DND-41 (cell line): ENCODE data around the gene PRSS12.

Experiments used
- ATAC-seq: fragments of 200-7000 bp; cut with Tn5 transposase; 3 replicates; pipeline ENCODE4 v1.9.1; 2021; ENCODE audit warnings: low read depth; ENCODE audit not compliant: insufficient read depth
- DNase-seq: peaks from one replicate; pipeline ENCODE4 v3.0.0-alpha.2; 2020
- H2AFZ ChIP-seq: 2 replicates; pipeline ENCODE4 v1.6.0; 2012; ENCODE audit warnings: low read depth, low read length
- H3K27ac ChIP-seq: 2 replicates; pipeline ENCODE4 v1.5.1; 2012; ENCODE audit warnings: low read length, inconsistent platforms
- H3K27me3 ChIP-seq: fragments of 200-600 bp; sonication (generic); 2 replicates; pipeline ENCODE4 v1.6.0; 2012; ENCODE audit warnings: low read length, mild to moderate bottlenecking, inconsistent platforms; ENCODE audit not compliant: insufficient read depth, poor library complexity
- H3K36me3 ChIP-seq: 2 replicates; pipeline ENCODE4 v1.5.1; 2012; ENCODE audit warnings: low read length, inconsistent platforms; ENCODE audit not compliant: insufficient read depth
- H3K4me1 ChIP-seq: 2 replicates; pipeline ENCODE4 v1.5.1; 2012; ENCODE audit warnings: mild to moderate bottlenecking, low read length; ENCODE audit not compliant: insufficient read depth
- H3K4me2 ChIP-seq: 2 replicates; pipeline ENCODE4 v1.6.0; 2012; ENCODE audit warnings: mild to moderate bottlenecking, moderate library complexity, low read length, inconsistent platforms; ENCODE audit not compliant: insufficient read depth
- H3K4me3 ChIP-seq, 2 experiments: fragments of 200-600 bp in 1 of 2; shearing (Covaris generic) in 1 of 2; 2 replicates each; pipeline ENCODE4 v1.5.1; 2012 to 2016; ENCODE audit warnings: inconsistent platforms in 2 of 2, low read length in 2 of 2, mild to moderate bottlenecking in 2 of 2, low read depth in 1 of 2, moderate library complexity in 1 of 2
- H3K79me2 ChIP-seq: 2 replicates; pipeline ENCODE4 v1.6.0; 2012; ENCODE audit warnings: low read length, inconsistent platforms; ENCODE audit not compliant: insufficient read depth
- H3K9ac ChIP-seq: 2 replicates; pipeline ENCODE4 v1.6.0; 2012; ENCODE audit warnings: low read depth, mild to moderate bottlenecking, inconsistent platforms, low read length, moderate library complexity
- H3K9me3 ChIP-seq: 2 replicates; pipeline ENCODE4 v1.5.1; 2012; ENCODE audit warnings: low read length, moderate library complexity, mild to moderate bottlenecking, inconsistent platforms; ENCODE audit not compliant: insufficient read depth, severe bottlenecking
- H4K20me1 ChIP-seq: 2 replicates; pipeline ENCODE4 v1.6.0; 2012; ENCODE audit warnings: low read length; ENCODE audit not compliant: insufficient read depth
- EZH2 ChIP-seq: IDR thresholded peaks from 3 replicates; pipeline ENCODE4 v1.6.1; 2012; ENCODE audit warnings: borderline replicate concordance, low read depth, mild to moderate bottlenecking, moderate library complexity, low read length, inconsistent platforms; ENCODE audit not compliant: severe bottlenecking
- TF ChIP-seq, protein P1 (sequence below): IDR thresholded peaks from 2 replicates; pipeline ENCODE4 v1.5.1; 2012; ENCODE audit warnings: borderline replicate concordance, low read length, moderate library complexity, mild to moderate bottlenecking; ENCODE audit not compliant: poor library complexity, severe bottlenecking; ENCODE audit errors: extremely low read depth

Gene PRSS12

DNA sequence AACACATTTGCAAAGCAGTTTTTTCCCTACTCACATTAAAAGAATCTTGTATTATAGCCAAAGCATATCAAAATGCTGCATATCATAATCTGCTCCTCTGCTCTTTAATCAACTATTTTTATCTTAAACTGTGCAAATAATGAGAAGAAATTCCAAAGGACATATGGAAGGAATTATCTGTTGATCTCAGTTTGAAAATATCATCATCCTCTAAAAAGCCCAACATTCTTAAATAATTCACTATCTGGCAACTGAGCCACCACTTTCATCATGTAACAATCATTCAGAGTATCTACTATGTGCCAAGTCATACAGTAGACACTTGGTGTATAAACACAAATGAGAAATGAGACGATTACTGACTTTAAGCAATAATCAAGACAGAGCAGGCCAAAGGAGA lies 63.0 kb downstream of the PRSS12 start:
- DNase-seq (no peak), ATAC-seq (no peak)
- Histone ChIP-seq H3K27me3 (no peaks in the 10 kb centered on the region), H3K4me1 (no peaks in the 10 kb centered on the region), H3K4me3 (no peak overlapping the region), H2AFZ (no peak overlapping the region), H3K4me2 (no peak overlapping the region), H3K36me3 (no peaks in the 10 kb centered on the region), H3K79me2 (no peaks in the 10 kb centered on the region), H4K20me1 (no peaks in the 10 kb centered on the region), H3K27ac (no peak overlapping the region), H3K9ac (no peak overlapping the region), H3K9me3 (no peaks in the 10 kb centered on the region)
- TF ChIP-seq, protein P1, sequence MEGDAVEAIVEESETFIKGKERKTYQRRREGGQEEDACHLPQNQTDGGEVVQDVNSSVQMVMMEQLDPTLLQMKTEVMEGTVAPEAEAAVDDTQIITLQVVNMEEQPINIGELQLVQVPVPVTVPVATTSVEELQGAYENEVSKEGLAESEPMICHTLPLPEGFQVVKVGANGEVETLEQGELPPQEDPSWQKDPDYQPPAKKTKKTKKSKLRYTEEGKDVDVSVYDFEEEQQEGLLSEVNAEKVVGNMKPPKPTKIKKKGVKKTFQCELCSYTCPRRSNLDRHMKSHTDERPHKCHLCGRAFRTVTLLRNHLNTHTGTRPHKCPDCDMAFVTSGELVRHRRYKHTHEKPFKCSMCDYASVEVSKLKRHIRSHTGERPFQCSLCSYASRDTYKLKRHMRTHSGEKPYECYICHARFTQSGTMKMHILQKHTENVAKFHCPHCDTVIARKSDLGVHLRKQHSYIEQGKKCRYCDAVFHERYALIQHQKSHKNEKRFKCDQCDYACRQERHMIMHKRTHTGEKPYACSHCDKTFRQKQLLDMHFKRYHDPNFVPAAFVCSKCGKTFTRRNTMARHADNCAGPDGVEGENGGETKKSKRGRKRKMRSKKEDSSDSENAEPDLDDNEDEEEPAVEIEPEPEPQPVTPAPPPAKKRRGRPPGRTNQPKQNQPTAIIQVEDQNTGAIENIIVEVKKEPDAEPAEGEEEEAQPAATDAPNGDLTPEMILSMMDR: no peak
- TF ChIP-seq EZH2: no peak

DNA sequence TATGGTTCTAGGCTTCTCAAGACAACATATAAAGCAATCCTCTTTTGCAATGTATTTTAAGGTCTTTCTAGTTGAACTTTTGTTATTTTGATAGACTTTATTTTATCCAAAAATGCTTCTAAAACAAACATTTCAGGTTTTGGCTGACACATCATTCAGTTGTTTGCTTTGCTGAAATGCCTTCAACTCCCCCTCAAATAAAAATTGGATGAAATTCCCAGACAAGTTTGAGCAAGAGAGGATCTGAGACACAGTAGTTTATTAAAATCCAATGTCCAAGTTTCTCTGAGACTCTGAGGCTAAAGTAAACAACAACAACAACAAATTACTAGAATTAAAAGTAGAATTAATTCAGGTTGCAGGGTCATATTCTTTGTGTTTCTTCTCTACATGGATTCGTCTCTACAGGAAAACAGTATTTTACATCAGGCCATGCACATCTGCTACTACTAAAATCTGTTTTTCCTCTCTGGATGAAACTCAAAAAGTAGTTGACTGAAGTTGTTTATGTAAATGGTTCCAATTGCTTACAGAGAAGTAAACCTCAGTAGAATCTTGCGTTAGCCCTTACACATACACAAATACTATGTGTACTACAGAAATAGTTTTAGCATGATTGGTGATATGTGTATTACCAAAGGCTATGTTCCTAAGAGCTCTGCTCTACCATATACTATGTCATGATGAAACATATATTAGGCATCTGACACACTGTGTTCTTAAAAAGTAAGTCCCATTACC lies 64.9 kb downstream of the PRSS12 start:
- Histone ChIP-seq H4K20me1 (no peaks in the 10 kb centered on the region), H3K4me3 (no peak overlapping the region), H3K27ac (no peak overlapping the region), H3K9me3 (no peaks in the 10 kb centered on the region), H3K36me3 (no peaks in the 10 kb centered on the region), H3K79me2 (no peaks in the 10 kb centered on the region), H3K4me1 (no peaks in the 10 kb centered on the region), H3K4me2 (no peak overlapping the region), H2AFZ (no peak overlapping the region), H3K9ac (no peak overlapping the region), H3K27me3 (no peaks in the 10 kb centered on the region)
- no peak for ATAC-seq
- TF ChIP-seq, protein P1: no peak
- no peak for TF ChIP-seq EZH2
- no peak for DNase-seq

DNA sequence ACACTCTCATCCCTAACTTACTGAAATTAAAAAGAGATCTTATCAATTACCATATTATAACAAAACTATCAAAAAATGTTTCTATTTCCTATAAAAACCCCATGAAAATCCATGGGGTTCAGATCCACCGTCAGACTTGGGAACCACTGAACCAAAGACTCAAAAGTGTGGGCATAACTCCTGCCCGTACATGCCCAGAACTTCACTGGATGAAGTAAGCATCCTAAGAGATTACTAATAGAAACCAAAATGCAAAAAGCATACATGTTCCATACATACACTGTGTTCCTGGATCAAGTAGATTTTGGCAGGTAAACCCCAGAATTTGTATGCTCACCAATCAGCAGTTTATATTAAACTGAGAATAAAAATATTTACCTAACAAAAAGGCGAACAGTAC lies 66.1 kb downstream of the PRSS12 start:
- H3K36me3 ChIP-seq: peaks cover 7% of the 10 kb centered on the region; the same call in 1 of the 2 replicates
- ATAC-seq (no peak), DNase-seq (no peak)
- no peak overlapping the region for H3K4me2 ChIP-seq
- no peaks in the 10 kb centered on the region for H3K79me2 ChIP-seq
- H2AFZ ChIP-seq: no peak overlapping the region
- no peaks in the 10 kb centered on the region for H3K4me1 ChIP-seq
- no peak overlapping the region for H3K4me3 ChIP-seq
- no peak overlapping the region for H3K9ac ChIP-seq
- no peak overlapping the region for H3K27ac ChIP-seq
- TF ChIP-seq, protein P1: no peak
- no peak for TF ChIP-seq EZH2
- H4K20me1 ChIP-seq: 0 out of 2 replicates have a peak, but pooled peaks cover 3% of the 10 kb centered on the region
- no peaks in the 10 kb centered on the region for H3K9me3 ChIP-seq
- H3K27me3 ChIP-seq: no peaks in the 10 kb centered on the region
